HL-60 (cell line): Measurements from ENCODE around the gene EIF4EBP2.

Source experiments
- DNase-seq, 2 experiments: peaks; one replicate each; pipeline ENCODE4 v3.0.0-alpha.2; 2010 to 2020; ENCODE audit warnings: low read depth in 1 of 2, low spot score in 1 of 2
- H3K27ac ChIP-seq: fragments of 250-450 bp; sonication (Bioruptor Pico); replicated peaks from 2 replicates; pipeline ENCODE4 v1.5.1; 2020; ENCODE audit warnings: mild to moderate bottlenecking, moderate library complexity
- H3K27me3 ChIP-seq: fragments of 250-450 bp; sonication (Bioruptor Pico); 2 replicates; pipeline ENCODE4 v1.5.1; 2021; ENCODE audit warnings: mild to moderate bottlenecking, moderate library complexity; ENCODE audit not compliant: insufficient read depth, poor library complexity, severe bottlenecking
- H3K4me3 ChIP-seq: replicated peaks from 2 replicates; pipeline ENCODE4 v1.5.1; 2011; ENCODE audit warnings: mild to moderate bottlenecking, control low read depth, low read length; ENCODE audit not compliant: insufficient read depth
- GABPA ChIP-seq: IDR thresholded peaks from 2 replicates; pipeline ENCODE4 v1.6.1; 2012; ENCODE audit warnings: low read depth
- POLR2AphosphoS5 ChIP-seq: IDR thresholded peaks from 2 replicates; pipeline ENCODE4 v1.6.1; 2012; ENCODE audit warnings: low read depth
- REST ChIP-seq: IDR thresholded peaks from 2 replicates; pipeline ENCODE4 v1.6.1; 2012; ENCODE audit warnings: low read depth; ENCODE audit not compliant: insufficient replicate concordance
- SPI1 ChIP-seq: IDR thresholded peaks from 2 replicates; pipeline ENCODE4 v1.6.1; 2012; ENCODE audit warnings: low read depth, mild to moderate bottlenecking, borderline replicate concordance
- TF ChIP-seq, protein P1 (sequence below): IDR thresholded peaks from one replicate; pipeline ENCODE4 v1.5.1; 2011; ENCODE audit warnings: low read length, control low read depth, inconsistent platforms; ENCODE audit not compliant: insufficient read depth

EIF4EBP2 gene

DNA sequence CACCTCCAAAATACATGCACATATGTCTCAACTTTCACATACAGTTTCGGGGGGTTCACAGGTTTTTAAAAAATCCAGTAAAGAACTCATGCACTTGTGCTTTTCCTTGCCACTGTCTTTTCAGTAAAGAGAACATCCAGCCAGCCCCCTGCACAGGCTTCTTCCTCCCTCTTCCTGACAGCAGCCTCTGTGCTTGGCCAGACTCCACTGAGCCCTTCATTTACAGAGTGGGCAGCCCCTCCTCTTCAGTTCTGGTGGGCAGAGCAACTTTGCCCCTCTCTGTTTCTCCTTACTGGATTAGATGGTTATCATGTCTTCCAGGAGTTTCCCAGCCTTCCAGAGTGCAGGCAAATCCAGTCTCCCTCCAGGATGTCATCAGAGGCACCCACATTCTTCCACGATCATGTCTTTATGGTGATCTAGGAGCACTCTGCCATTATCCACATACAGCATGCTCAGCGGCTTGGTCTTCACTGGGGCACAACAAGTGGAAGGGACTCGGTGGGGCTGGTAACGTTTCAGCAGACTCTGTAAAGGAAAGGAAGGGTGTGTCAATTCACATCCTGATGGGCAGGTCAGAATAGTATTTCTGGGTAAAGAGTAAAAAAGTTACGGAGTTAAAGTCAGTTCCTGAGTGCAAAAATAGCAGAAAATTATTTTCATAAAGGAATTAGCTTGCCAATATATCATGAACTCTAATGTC, 28.8 kb downstream of the EIF4EBP2 start:
- TF ChIP-seq POLR2AphosphoS5 (no peak), SPI1 (no peak), REST (no peak), GABPA (no peak)
- TF ChIP-seq, protein P1, sequence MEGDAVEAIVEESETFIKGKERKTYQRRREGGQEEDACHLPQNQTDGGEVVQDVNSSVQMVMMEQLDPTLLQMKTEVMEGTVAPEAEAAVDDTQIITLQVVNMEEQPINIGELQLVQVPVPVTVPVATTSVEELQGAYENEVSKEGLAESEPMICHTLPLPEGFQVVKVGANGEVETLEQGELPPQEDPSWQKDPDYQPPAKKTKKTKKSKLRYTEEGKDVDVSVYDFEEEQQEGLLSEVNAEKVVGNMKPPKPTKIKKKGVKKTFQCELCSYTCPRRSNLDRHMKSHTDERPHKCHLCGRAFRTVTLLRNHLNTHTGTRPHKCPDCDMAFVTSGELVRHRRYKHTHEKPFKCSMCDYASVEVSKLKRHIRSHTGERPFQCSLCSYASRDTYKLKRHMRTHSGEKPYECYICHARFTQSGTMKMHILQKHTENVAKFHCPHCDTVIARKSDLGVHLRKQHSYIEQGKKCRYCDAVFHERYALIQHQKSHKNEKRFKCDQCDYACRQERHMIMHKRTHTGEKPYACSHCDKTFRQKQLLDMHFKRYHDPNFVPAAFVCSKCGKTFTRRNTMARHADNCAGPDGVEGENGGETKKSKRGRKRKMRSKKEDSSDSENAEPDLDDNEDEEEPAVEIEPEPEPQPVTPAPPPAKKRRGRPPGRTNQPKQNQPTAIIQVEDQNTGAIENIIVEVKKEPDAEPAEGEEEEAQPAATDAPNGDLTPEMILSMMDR: no peak
- H3K27ac ChIP-seq: no peak overlapping the region

GRCh38 chr10:70433581-70434280, 29.8 kb downstream of the EIF4EBP2 start:
- H3K27ac ChIP-seq: no peak overlapping the region
- no peak for DNase-seq
- TF ChIP-seq REST (no peak), GABPA (no peak), POLR2AphosphoS5 (no peak), SPI1 (no peak)
- TF ChIP-seq, protein P1: no peak
- no peak overlapping the region for H3K4me3 ChIP-seq
- peaks cover 2% of the 10 kb centered on the region for H3K27me3 ChIP-seq

More for the DNA sequence above, 28.8 kb downstream of the EIF4EBP2 start:
- DNase-seq: no peak
- no peaks in the 10 kb centered on the region for H3K27me3 ChIP-seq
- no peak overlapping the region for H3K4me3 ChIP-seq

GRCh38 chr10:70435241-70436085, 31.5 kb downstream of the EIF4EBP2 start:
- H3K27me3 ChIP-seq: peaks cover 17% of the 10 kb centered on the region
- H3K4me3 ChIP-seq: no peak overlapping the region
- TF ChIP-seq GABPA (no peak), POLR2AphosphoS5 (no peak), SPI1 (no peak), REST (no peak)
- TF ChIP-seq, protein P1: no peak
- no peak for DNase-seq
- H3K27ac ChIP-seq: no peak overlapping the region
